A673 (cell line): ENCODE results near the gene DNHD1.

Experiments used
- EZH2 ChIP-seq: fragments of 200-600 bp; sonication (generic); IDR thresholded peaks from 2 replicates; pipeline ENCODE4 v1.6.1; 2017; ENCODE audit warnings: borderline replicate concordance, low read depth, mild to moderate bottlenecking, mixed read lengths, antibody characterized with exemption, low read length; ENCODE audit not compliant: poor library complexity, severe bottlenecking
- TF ChIP-seq, protein P1 (sequence below): fragments of 300-800, 200-600 bp; sonication (generic); conservative IDR thresholded peaks from 2 replicates; pipeline ENCODE4 v1.5.1; 2017; ENCODE audit warnings: low read depth, mild to moderate bottlenecking, antibody characterized with exemption, low read length, moderate library complexity, mixed read lengths

- TF ChIP-seq, protein P1, sequence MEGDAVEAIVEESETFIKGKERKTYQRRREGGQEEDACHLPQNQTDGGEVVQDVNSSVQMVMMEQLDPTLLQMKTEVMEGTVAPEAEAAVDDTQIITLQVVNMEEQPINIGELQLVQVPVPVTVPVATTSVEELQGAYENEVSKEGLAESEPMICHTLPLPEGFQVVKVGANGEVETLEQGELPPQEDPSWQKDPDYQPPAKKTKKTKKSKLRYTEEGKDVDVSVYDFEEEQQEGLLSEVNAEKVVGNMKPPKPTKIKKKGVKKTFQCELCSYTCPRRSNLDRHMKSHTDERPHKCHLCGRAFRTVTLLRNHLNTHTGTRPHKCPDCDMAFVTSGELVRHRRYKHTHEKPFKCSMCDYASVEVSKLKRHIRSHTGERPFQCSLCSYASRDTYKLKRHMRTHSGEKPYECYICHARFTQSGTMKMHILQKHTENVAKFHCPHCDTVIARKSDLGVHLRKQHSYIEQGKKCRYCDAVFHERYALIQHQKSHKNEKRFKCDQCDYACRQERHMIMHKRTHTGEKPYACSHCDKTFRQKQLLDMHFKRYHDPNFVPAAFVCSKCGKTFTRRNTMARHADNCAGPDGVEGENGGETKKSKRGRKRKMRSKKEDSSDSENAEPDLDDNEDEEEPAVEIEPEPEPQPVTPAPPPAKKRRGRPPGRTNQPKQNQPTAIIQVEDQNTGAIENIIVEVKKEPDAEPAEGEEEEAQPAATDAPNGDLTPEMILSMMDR, result no peak
- TF ChIP-seq EZH2, result no peak
These were observed 15.8 kb upstream of the DNHD1 start, which contains the start of the genes ARFIP2 and TIMM10B for GRCh38 chr11:6481012-6481923.
